ENCODE results near the gene SH3PXD2A. TPM values are rescaled to one million over a fixed set of nuclear protein-coding genes. Genes with fewer than 3 reads are reported as not detected.
"Not testable (repeated sequence)": the region's sequence is repeated elsewhere in the genome, so short reads cannot be mapped to it uniquely, and the experiment has no call there.

The SH3PXD2A gene
- total RNA-seq, 2 experiments from 2014 or later, result 7.8 to 8.5 TPM

DNA sequence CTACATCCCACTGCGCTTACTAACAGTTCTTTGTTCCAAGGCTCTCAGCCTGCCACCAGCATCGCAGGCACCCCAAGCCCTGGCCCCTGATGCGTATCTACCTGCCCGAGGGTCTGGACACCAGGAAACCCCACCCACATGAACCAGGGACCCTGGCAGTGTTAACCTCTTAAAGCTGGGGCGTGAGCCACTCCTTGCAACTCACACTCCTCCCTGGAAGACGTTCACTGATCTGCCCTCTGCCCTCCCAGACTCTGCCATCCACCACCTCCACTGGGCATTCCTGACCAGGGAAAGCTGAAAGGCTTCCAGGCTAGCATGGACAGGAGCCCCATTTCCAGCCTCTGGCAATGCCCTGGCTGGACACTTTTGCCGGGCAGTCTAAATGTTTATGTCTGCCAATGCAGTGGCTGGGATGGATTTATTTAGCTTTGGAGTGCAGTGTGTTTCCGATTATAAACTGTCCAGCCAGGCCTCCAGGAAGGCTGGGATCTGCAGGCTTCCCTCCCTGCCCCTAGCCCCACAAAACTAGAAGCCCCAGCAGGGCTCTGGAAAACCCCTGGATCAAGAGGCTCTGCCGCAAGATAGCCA lies 244.4 kb downstream of the SH3PXD2A start:
- no peaks in the 10 kb centered on the region for H3K9me3 Mint-ChIP-seq
- H3K27me3 Mint-ChIP-seq (ENCODE audit: low read depth), result no peaks in the 10 kb centered on the region
- H3K27ac Mint-ChIP-seq, result no peak overlapping the region
- CTCF ChIA-PET, result interaction anchor here (1.7 to 3.4 kb wide), 2 partner anchors 73 to 75 kb away, joined by 7 to 20 read pairs; no protein-coding TSS in a partner anchor
- H3K36me3 Mint-ChIP-seq (ENCODE audit: low read depth), result peaks cover 1% of the 10 kb centered on the region
- DNase-seq, result no peak
- no peak overlapping the region for H3K4me3 Mint-ChIP-seq
- intact Hi-C loops (cut with micrococcal nuclease), result no loop called here
- no peaks in the 10 kb centered on the region for H3K4me1 Mint-ChIP-seq (ENCODE audit: low read depth)

DNA sequence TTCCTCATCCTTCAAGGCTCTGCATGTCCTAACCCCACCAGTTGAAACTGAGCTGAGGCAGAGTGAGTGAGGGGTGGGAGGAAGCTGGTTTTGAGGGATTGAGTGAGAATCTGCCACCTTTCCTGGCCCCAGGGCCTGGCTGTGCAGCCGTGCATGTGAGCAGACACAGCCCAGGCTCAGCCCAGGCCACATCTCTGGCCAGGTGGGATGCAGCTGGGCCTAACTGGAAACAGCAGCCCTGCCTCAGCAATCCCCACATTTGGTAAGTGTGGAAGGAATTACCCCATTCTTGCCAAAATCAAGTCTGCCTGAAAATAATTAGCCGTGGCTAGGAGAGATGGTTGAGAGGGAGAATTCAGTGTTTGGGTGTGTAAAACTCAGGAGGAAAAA lies 245.3 kb downstream of the SH3PXD2A start:
- intact Hi-C loops (cut with micrococcal nuclease), result no loop called here
- H3K4me3 Mint-ChIP-seq, result no peak overlapping the region
- peaks cover 1% of the 10 kb centered on the region for H3K36me3 Mint-ChIP-seq (ENCODE audit: low read depth)
- no peak overlapping the region for H3K27ac Mint-ChIP-seq
- H3K9me3 Mint-ChIP-seq, result no peaks in the 10 kb centered on the region
- no peaks in the 10 kb centered on the region for H3K27me3 Mint-ChIP-seq (ENCODE audit: low read depth)
- no peaks in the 10 kb centered on the region for H3K4me1 Mint-ChIP-seq (ENCODE audit: low read depth)
- CTCF ChIA-PET, result interaction anchor here (0.9 to 3.4 kb wide), 3 partner anchors 11 to 76 kb away, joined by 3 to 20 read pairs (median 4); no protein-coding TSS in a partner anchor
- no peak for DNase-seq

DNA sequence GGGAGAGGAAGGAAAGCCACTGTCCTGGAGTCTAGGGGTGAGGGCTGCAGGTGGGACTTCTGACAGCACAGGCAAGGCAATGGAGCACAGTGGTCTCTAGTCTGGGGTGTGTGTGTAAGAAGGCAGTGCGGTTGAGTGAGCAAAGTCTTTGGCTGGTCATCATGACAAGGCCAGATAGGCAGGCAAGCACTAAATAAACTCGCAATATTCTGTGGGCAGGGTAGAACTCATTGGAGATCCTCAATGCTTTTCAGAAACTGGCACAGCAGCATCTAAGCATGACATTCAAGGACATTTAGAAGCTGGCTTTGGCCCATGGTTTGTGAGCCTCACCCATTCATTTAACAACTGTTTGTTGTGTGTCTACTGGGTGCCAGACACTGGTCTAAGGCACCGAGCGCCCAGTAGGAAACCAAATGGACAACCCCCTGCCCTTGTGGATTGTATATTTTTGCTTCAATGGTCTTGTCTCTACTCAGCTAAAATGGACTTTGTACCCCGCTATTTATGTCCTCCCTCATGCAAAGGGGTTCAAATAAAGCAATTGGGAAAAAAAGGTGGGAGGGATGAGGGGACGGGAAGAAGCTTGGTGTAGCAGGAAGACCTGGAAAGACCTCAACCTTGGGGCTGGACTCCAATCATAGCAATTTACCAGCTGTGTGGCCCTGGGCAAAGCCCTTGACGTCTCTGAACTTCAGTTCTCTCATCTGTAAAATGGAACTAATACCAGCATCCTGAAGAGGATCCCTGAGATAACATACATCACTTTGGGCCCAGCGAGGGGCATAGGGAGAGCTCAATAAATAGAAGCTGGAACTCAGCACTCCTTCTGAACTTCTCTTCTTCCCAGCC lies 245.9 kb downstream of the SH3PXD2A start:
- no peak for DNase-seq
- H3K27me3 Mint-ChIP-seq (ENCODE audit: low read depth), result no peaks in the 10 kb centered on the region
- intact Hi-C loops (cut with micrococcal nuclease), result no loop called here
- no peak overlapping the region for H3K4me3 Mint-ChIP-seq
- no peak overlapping the region for H3K27ac Mint-ChIP-seq
- CTCF ChIA-PET, result interaction anchor here (0.9 to 3.4 kb wide), 3 partner anchors 10 to 77 kb away, joined by 3 to 20 read pairs (median 4); no protein-coding TSS in a partner anchor
- H3K36me3 Mint-ChIP-seq (ENCODE audit: low read depth), result peaks cover 1% of the 10 kb centered on the region
- no peaks in the 10 kb centered on the region for H3K4me1 Mint-ChIP-seq (ENCODE audit: low read depth)
- H3K9me3 Mint-ChIP-seq, result no peaks in the 10 kb centered on the region

GRCh38 chr10:103608056-103608455 lies 247.3 kb downstream of the SH3PXD2A start:
- H3K4me3 Mint-ChIP-seq; CTCF ChIA-PET; H3K27ac Mint-ChIP-seq; H3K9me3 Mint-ChIP-seq; H3K4me1 Mint-ChIP-seq (ENCODE audit: low read depth); DNase-seq; H3K36me3 Mint-ChIP-seq (ENCODE audit: low read depth); intact Hi-C loops (cut with micrococcal nuclease); H3K27me3 Mint-ChIP-seq (ENCODE audit: low read depth): not testable (repeated sequence)

- H3K4me3 Mint-ChIP-seq; H3K4me1 Mint-ChIP-seq (ENCODE audit: low read depth); H3K27ac Mint-ChIP-seq; H3K27me3 Mint-ChIP-seq (ENCODE audit: low read depth); H3K36me3 Mint-ChIP-seq (ENCODE audit: low read depth); H3K9me3 Mint-ChIP-seq; intact Hi-C loops (cut with micrococcal nuclease); DNase-seq: not testable (repeated sequence)
- CTCF ChIA-PET, result interaction anchor here (0.6 kb wide), 1 partner anchor 42 kb away, joined by 3 read pairs; no protein-coding TSS in a partner anchor
Measured at GRCh38 chr10:103607051-103607450, 248.3 kb downstream of the SH3PXD2A start.

- DNase-seq; H3K4me3 Mint-ChIP-seq; H3K27ac Mint-ChIP-seq; H3K27me3 Mint-ChIP-seq (ENCODE audit: low read depth); H3K9me3 Mint-ChIP-seq; intact Hi-C loops (cut with micrococcal nuclease); H3K36me3 Mint-ChIP-seq (ENCODE audit: low read depth); H3K4me1 Mint-ChIP-seq (ENCODE audit: low read depth): not testable (repeated sequence)
- CTCF ChIA-PET, result interaction anchor here (0.7 to 3.7 kb wide), 8 partner anchors 8 to 96 kb away, joined by 3 to 74 read pairs (median 4); no protein-coding TSS in a partner anchor
Measured at GRCh38 chr10:103606097-103606438, 249.3 kb downstream of the SH3PXD2A start.

DNA sequence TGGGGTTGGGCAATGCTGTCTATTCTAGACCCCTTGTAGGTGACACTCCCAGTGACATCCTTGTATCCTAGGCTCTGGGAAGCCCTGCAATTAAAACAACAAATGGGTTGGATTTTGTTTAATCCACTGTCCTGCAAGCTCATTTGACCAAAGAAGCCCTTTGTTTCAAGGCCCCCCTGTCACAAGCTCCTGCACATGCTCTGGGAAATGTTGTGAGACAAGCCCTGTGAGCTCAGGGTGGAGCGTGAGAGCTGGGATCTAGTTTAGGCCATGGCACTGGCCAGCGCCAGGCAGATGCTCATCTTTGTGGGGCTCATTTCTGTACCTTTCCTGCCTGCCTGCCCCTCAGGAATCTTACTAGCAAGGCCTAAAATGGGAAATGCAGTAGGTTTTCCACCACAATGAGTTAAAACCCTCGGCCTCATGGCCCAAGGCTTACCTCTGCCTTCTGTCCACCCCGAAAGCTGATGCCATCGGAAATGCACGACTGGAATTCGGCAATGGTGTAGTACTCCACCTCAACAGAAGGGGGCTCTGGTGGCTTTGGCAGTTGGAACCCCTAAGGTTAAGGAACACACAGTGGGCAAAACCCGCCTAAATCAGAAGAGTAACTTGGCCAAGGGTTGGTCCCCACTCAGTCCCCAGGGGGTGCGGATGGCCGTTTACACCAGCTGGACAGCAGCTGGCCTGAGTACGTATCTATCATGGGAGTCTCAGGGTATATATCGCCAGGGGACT lies 249.8 kb downstream of the SH3PXD2A start:
- H3K27me3 Mint-ChIP-seq (ENCODE audit: low read depth), result no peaks in the 10 kb centered on the region
- peak; percentile 60 for DNase-seq
- no peak overlapping the region for H3K27ac Mint-ChIP-seq
- CTCF ChIA-PET, result interaction anchor here (0.6 to 3.7 kb wide), 10 partner anchors 9 to 95 kb away, joined by 3 to 74 read pairs (median 4); no protein-coding TSS in a partner anchor
- no peaks in the 10 kb centered on the region for H3K9me3 Mint-ChIP-seq
- intact Hi-C loops (cut with micrococcal nuclease), result loop anchor here (1.0 kb wide), 1 partner anchor 81 kb away; no protein-coding TSS in a partner anchor
- H3K4me3 Mint-ChIP-seq, result no peak overlapping the region
- peaks cover 1% of the 10 kb centered on the region for H3K36me3 Mint-ChIP-seq (ENCODE audit: low read depth)
- no peaks in the 10 kb centered on the region for H3K4me1 Mint-ChIP-seq (ENCODE audit: low read depth)

DNA sequence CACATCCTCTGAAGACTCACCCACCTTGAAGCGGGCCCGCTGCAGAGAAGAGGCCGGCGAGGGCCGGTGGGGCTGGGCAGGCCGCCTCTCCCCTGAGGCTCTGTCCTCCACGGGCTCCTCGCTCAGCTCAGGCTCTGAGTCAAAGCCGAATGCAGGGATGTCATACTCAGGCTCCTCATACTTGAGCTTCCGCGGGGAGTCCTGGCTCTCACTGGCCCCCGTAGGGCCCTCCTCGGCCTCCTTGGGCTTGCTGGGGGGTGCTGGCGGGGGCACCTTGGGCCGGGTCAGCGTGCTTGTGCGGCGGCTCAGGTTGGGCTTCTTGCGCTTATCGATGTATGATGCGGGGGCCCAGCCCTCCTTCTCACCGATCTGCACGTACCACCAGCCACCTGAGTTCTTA lies 252.0 kb downstream of the SH3PXD2A start:
- Mint-ChIP-seq H3K27ac (no peak overlapping the region), H3K9me3 (no peaks in the 10 kb centered on the region), H3K36me3 (ENCODE audit: low read depth) (peaks cover 1% of the 10 kb centered on the region), H3K4me1 (ENCODE audit: low read depth) (no peaks in the 10 kb centered on the region), H3K4me3 (no peak overlapping the region), H3K27me3 (ENCODE audit: low read depth) (no peaks in the 10 kb centered on the region)
- DNase-seq, result no peak
- CTCF ChIA-PET, result interaction anchor here (3.7 kb wide), 1 partner anchor 84 kb away, joined by 74 read pairs; no protein-coding TSS in a partner anchor
- intact Hi-C loops (cut with micrococcal nuclease), result no loop called here

GRCh38 chr10:103602852-103603155 lies 252.6 kb downstream of the SH3PXD2A start:
- Mint-ChIP-seq H3K27me3 (ENCODE audit: low read depth) (no peaks in the 10 kb centered on the region), H3K36me3 (ENCODE audit: low read depth) (peaks cover under 1% of the 10 kb centered on the region), H3K9me3 (no peaks in the 10 kb centered on the region), H3K4me1 (ENCODE audit: low read depth) (no peaks in the 10 kb centered on the region), H3K27ac (no peak overlapping the region), H3K4me3 (no peak overlapping the region)
- intact Hi-C loops (cut with micrococcal nuclease), result no loop called here
- CTCF ChIA-PET, result interaction anchor here (1.1 kb wide), 1 partner anchor 84 kb away, joined by 10 read pairs; no protein-coding TSS in a partner anchor
- no peak for DNase-seq

- Mint-ChIP-seq H3K27me3 (ENCODE audit: low read depth) (no peaks in the 10 kb centered on the region), H3K9me3 (no peaks in the 10 kb centered on the region), H3K27ac (no peak overlapping the region), H3K4me3 (no peak overlapping the region), H3K36me3 (ENCODE audit: low read depth) (no peaks in the 10 kb centered on the region), H3K4me1 (ENCODE audit: low read depth) (no peaks in the 10 kb centered on the region)
- CTCF ChIA-PET, result interaction anchor here (0.6 to 1.1 kb wide), 2 partner anchors 76 to 84 kb away, joined by 3 to 10 read pairs; no protein-coding TSS in a partner anchor
- intact Hi-C loops (cut with micrococcal nuclease), result no loop called here
- no peak for DNase-seq
Measured at GRCh38 chr10:103602028-103602851, 253.1 kb downstream of the SH3PXD2A start.

DNA sequence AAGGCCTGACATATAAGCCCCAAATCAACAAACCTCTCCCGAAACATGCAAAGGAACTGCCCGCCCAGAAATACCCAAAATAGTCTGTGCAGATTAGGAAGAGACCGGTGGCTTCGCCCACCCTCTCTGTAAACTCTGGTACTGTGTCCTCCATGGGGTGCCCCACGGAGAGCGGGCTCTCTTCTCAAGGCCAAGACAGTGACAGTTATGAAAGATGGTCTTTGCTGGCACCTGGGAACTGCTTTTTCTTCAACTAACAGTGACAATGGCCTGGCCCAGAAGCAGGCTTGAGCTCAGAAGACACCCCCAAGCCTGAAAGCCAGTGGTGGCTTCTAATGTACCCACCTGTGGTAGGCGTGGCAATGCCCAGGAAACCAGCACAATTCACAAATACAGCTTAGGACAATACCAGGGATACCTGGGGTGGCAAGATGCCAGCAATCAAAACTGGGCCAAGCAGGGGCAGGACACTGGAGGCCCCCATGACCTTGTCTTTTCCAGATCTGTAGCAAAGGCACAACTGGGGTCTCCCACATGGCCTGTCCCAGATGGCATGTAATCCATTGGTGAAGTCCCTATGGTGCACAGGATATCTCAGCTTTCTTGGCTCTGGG lies 254.3 kb downstream of the SH3PXD2A start:
- Mint-ChIP-seq H3K27me3 (ENCODE audit: low read depth) (no peaks in the 10 kb centered on the region), H3K4me3 (no peak overlapping the region), H3K9me3 (no peaks in the 10 kb centered on the region), H3K4me1 (ENCODE audit: low read depth) (no peaks in the 10 kb centered on the region), H3K27ac (no peak overlapping the region), H3K36me3 (ENCODE audit: low read depth) (no peaks in the 10 kb centered on the region)
- no peak for DNase-seq
- CTCF ChIA-PET, result interaction anchor here (1.2 kb wide), 1 partner anchor 85 kb away, joined by 3 read pairs; no protein-coding TSS in a partner anchor
- intact Hi-C loops (cut with micrococcal nuclease), result no loop called here

Measured in activated naive CD4-positive, alpha-beta T cell treated with anti-CD3 and anti-CD28 coated beads for 36 hours (primary cell).